ENCODE data around the gene RASAL2. TPM values are rescaled to one million over a fixed set of nuclear protein-coding genes. Genes with fewer than 3 reads are reported as not detected.

The RASAL2 gene
- total and polyA plus RNA-seq, 2 of the 13 experiments (the other 11 are each of a cell fraction or from before 2014, with no cell fraction given): 5.4 to 5.9 TPM

GRCh38 chr1:178093951-178094738 lies at the start of gene RASAL2 (continued):
- TF ChIP-seq SETDB1 (CRISPR knock-in tag; IDR thresholded peaks at IDR 0.05; ENCODE audit: borderline replicate concordance) (no peak), MBD4 (IDR thresholded peaks at IDR 0.05; ENCODE audit: borderline replicate concordance, low read length) (no peak), EHMT2 (IDR thresholded peaks at IDR 0.05; ENCODE audit: borderline replicate concordance, low read depth, low read length) (no peak), ELK4 (CRISPR knock-in tag; IDR thresholded peaks at IDR 0.05; ENCODE audit: borderline replicate concordance) (no peak), SALL1 (CRISPR knock-in tag; IDR thresholded peaks at IDR 0.05) (peak; percentile 23; the same call in 1 of the 2 replicates), ZNF33A (CRISPR knock-in tag; IDR thresholded peaks at IDR 0.05; ENCODE audit: borderline replicate concordance) (no peak), ZNF574 (CRISPR knock-in tag; IDR thresholded peaks at IDR 0.05) (0 out of 2 replicates have a peak, but pooled peaks have one; percentile 62), TERF1 (CRISPR knock-in tag; IDR thresholded peaks at IDR 0.05) (no peak), ZNF766 (CRISPR knock-in tag; IDR thresholded peaks at IDR 0.05; ENCODE audit: borderline replicate concordance) (0 out of 2 replicates have a peak, but pooled peaks have one; percentile 25), PTBP1 (IDR thresholded peaks at IDR 0.05; ENCODE audit: low read depth, low read length, poor library complexity, severe bottlenecking) (no peak), TFAP4 (IDR thresholded peaks at IDR 0.05; ENCODE audit: borderline replicate concordance, low read depth) (no peak), CBX2 (IDR thresholded peaks at IDR 0.05; ENCODE audit: low read depth, low read length) (no peak), CBX2 (CRISPR knock-in tag; IDR thresholded peaks at IDR 0.05; ENCODE audit: low read depth) (no peak), U2AF1 (optimal IDR thresholded peaks at IDR 0.05; ENCODE audit: low read depth, low read length) (no peak), ZNF530 (CRISPR knock-in tag; IDR thresholded peaks at IDR 0.05; ENCODE audit: low read depth) (no peak), ZNF367 (CRISPR knock-in tag; IDR thresholded peaks at IDR 0.05; ENCODE audit: borderline replicate concordance) (no peak), DR1 (CRISPR knock-in tag; IDR thresholded peaks at IDR 0.05) (no peak), ZNF607 (CRISPR knock-in tag; IDR thresholded peaks at IDR 0.05; ENCODE audit: borderline replicate concordance) (peak; percentile 72; the same call in 1 of the 2 replicates), PPARG (CRISPR knock-in tag; conservative IDR thresholded peaks at IDR 0.05) (peak; percentile 10; the same call in 1 of the 2 replicates), ZNF224 (CRISPR knock-in tag; IDR thresholded peaks at IDR 0.05) (no peak), SNRNP70 (IDR thresholded peaks at IDR 0.05; ENCODE audit: low read depth, low read length) (no peak), KDM4B (CRISPR knock-in tag; IDR thresholded peaks at IDR 0.05) (no peak), HOXA9 (CRISPR knock-in tag; IDR thresholded peaks at IDR 0.05; ENCODE audit: borderline replicate concordance) (0 out of 2 replicates have a peak, but pooled peaks have one; percentile 39)

Measured in HepG2 (cell line).